Caco-2 (cell line): ENCODE results near the gene GASK1A. TPM values are rescaled to one million over a fixed set of nuclear protein-coding genes. Genes with fewer than 3 reads are reported as not detected.

Experiments
- BruUV-seq: library from RNA; stranded (reverse); fragments of 400-500 nt; replicated peaks from 2 replicates; lab custom pipeline; 2021; lab: Mats Ljungman, UMichigan
- CTCF ChIA-PET: fragments of 300-600 bp; sonication (Branson Sonifier 250); formaldehyde crosslinking; loops from one replicate; lab custom pipeline; 2022; ENCODE audit warnings: antibody characterized with exemption; lab: Charles Lee
- POLR2A ChIA-PET: fragments of 300-600 bp; sonication (Branson Sonifier 250); formaldehyde crosslinking; loops from one replicate; lab custom pipeline; 2022; ENCODE audit warnings: antibody characterized with exemption; lab: Charles Lee
- DNase-seq, 2 experiments: peaks; one replicate each; pipeline versions ENCODE4 v3.0.0 to v3.0.0-alpha.2; 2020 to 2022
- H3K27me3 ChIP-seq: replicated peaks from 2 replicates; pipeline ENCODE4 v1.6.0; 2011; ENCODE audit warnings: low read length; ENCODE audit not compliant: control insufficient read depth, insufficient read depth
- H3K36me3 ChIP-seq: 2 replicates; pipeline ENCODE4 v1.5.1; 2011; ENCODE audit warnings: low read length; ENCODE audit not compliant: control insufficient read depth, insufficient read depth
- H3K4me1 ChIP-seq: fragments of 250-450 bp; sonication (Bioruptor Pico); 2 replicates; pipeline ENCODE4 v1.5.1; 2020; ENCODE audit warnings: mild to moderate bottlenecking
- H3K4me3 ChIP-seq: 2 replicates; pipeline ENCODE4 v1.5.1; 2011; ENCODE audit warnings: low read depth, mild to moderate bottlenecking, control low read depth, low read length
- H3K9me3 ChIP-seq: fragments of 250-450 bp; sonication (Bioruptor Pico); 2 replicates; pipeline ENCODE4 v1.5.1; 2020; ENCODE audit warnings: mild to moderate bottlenecking, moderate library complexity
- H3K27ac Mint-ChIP-seq: one replicate; pipeline ENCODE4 v1.8.0; 2022; ENCODE audit warnings: mixed read lengths; ENCODE audit not compliant: unreplicated experiment
- H3K27me3 Mint-ChIP-seq: one replicate; pipeline ENCODE4 v1.8.0; 2022; ENCODE audit warnings: mixed read lengths; ENCODE audit not compliant: insufficient read depth, unreplicated experiment
- H3K36me3 Mint-ChIP-seq: one replicate; pipeline ENCODE4 v1.8.0; 2022; ENCODE audit warnings: mild to moderate bottlenecking, mixed read lengths; ENCODE audit not compliant: insufficient read depth, unreplicated experiment
- H3K4me1 Mint-ChIP-seq: one replicate; pipeline ENCODE4 v1.8.0; 2022; ENCODE audit warnings: low read depth, mixed read lengths; ENCODE audit not compliant: unreplicated experiment
- H3K4me3 Mint-ChIP-seq: one replicate; pipeline ENCODE4 v1.8.0; 2022; ENCODE audit warnings: mild to moderate bottlenecking, moderate library complexity, mixed read lengths; ENCODE audit not compliant: unreplicated experiment
- H3K9me3 Mint-ChIP-seq: one replicate; pipeline ENCODE4 v1.8.0; 2022; ENCODE audit warnings: mixed read lengths; ENCODE audit not compliant: unreplicated experiment
- CTCF ChIP-seq, 2 experiments: fragments of 200-600 bp in 1 of 2; IDR thresholded peaks; 1 replicate in 1 of 2; 2 replicates in 1 of 2; pipeline versions ENCODE4 v1.5.1 to v1.8.0; 2011 to 2022; ENCODE audit warnings: antibody characterized with exemption in 1 of 2, control low read depth in 1 of 2, inconsistent platforms in 1 of 2, low read depth in 1 of 2, low read length in 1 of 2, mild to moderate bottlenecking in 1 of 2, moderate library complexity in 1 of 2; ENCODE audit not compliant: insufficient read depth in 1 of 2, severe bottlenecking in 1 of 2, unreplicated experiment in 1 of 2
- intact Hi-C: fragments of 100-400 bp; cut with micrococcal nuclease; formaldehyde crosslinking; loops from one replicate; pipeline ENCODE4 v1.10.0; 2022; ENCODE audit not compliant: unreplicated experiment
- total RNA-seq: library from RNA; stranded (reverse); gene quantifications from 2 replicates; pipeline ENCODE4 v1.2.3, GENCODE V29; 2022

The GASK1A gene
- total RNA-seq, 1 experiment from 2014 or later: 0.16 TPM

GRCh38 chr3:43021186-43021585 is 42.1 kb downstream of the GASK1A start:
- no TSS peak for BruUV-seq
- Mint-ChIP-seq H3K27ac (no peak overlapping the region), H3K36me3 (no peaks in the 10 kb centered on the region), H3K9me3 (no peaks in the 10 kb centered on the region), H3K27me3 (no peaks in the 10 kb centered on the region), H3K4me1 (peaks cover 6% of the 10 kb centered on the region), H3K4me3 (no peak overlapping the region)
- Histone ChIP-seq H3K4me1 (no peaks in the 10 kb centered on the region), H3K27me3 (no peaks in the 10 kb centered on the region), H3K36me3 (no peaks in the 10 kb centered on the region), H3K4me3 (no peak overlapping the region), H3K9me3 (no peaks in the 10 kb centered on the region)
- CTCF ChIA-PET: no interaction called here
- TF ChIP-seq CTCF (IDR thresholded peaks at IDR 0.05; ENCODE audit: insufficient read depth in 1 of 2, low read depth in 1 of 2, low read length in 1 of 2, severe bottlenecking in 1 of 2, unreplicated experiment in 1 of 2): no peak
- intact Hi-C loops: no loop called here
- POLR2A ChIA-PET: no interaction called here
- DNase-seq: no peak

- no peaks in the 10 kb centered on the region for H3K9me3 ChIP-seq
- intact Hi-C loops: no loop called here
- H3K4me1 Mint-ChIP-seq: peaks cover 6% of the 10 kb centered on the region
- H3K36me3 ChIP-seq: no peaks in the 10 kb centered on the region
- DNase-seq: no peak
- H3K4me3 Mint-ChIP-seq: no peak overlapping the region
- no TSS peak for BruUV-seq
- H3K9me3 Mint-ChIP-seq: no peaks in the 10 kb centered on the region
- H3K4me1 ChIP-seq: no peaks in the 10 kb centered on the region
- no peaks in the 10 kb centered on the region for H3K27me3 ChIP-seq
- no peak overlapping the region for H3K4me3 ChIP-seq
- no peaks in the 10 kb centered on the region for H3K27me3 Mint-ChIP-seq
- POLR2A ChIA-PET: no interaction called here
- H3K27ac Mint-ChIP-seq: no peak overlapping the region
- no peaks in the 10 kb centered on the region for H3K36me3 Mint-ChIP-seq
- CTCF ChIA-PET: no interaction called here
- no peak for TF ChIP-seq CTCF (IDR thresholded peaks at IDR 0.05; ENCODE audit: insufficient read depth in 1 of 2, low read depth in 1 of 2, low read length in 1 of 2, severe bottlenecking in 1 of 2, unreplicated experiment in 1 of 2)
Observed at GRCh38 chr3:43022121-43022520, 43.0 kb downstream of the GASK1A start.

- H3K4me3 ChIP-seq: no peak overlapping the region
- no peaks in the 10 kb centered on the region for H3K36me3 ChIP-seq
- Mint-ChIP-seq H3K27me3 (no peaks in the 10 kb centered on the region), H3K36me3 (no peaks in the 10 kb centered on the region), H3K9me3 (no peaks in the 10 kb centered on the region), H3K27ac (no peak overlapping the region), H3K4me3 (no peak overlapping the region), H3K4me1 (peaks cover 6% of the 10 kb centered on the region)
- intact Hi-C loops: no loop called here
- no peak for TF ChIP-seq CTCF (IDR thresholded peaks at IDR 0.05; ENCODE audit: insufficient read depth in 1 of 2, low read depth in 1 of 2, low read length in 1 of 2, severe bottlenecking in 1 of 2, unreplicated experiment in 1 of 2)
- BruUV-seq: no TSS peak
- POLR2A ChIA-PET: no interaction called here
- H3K27me3 ChIP-seq: no peaks in the 10 kb centered on the region
- no peak for DNase-seq
- H3K4me1 ChIP-seq: peaks cover 3% of the 10 kb centered on the region
- CTCF ChIA-PET: no interaction called here
- H3K9me3 ChIP-seq: no peaks in the 10 kb centered on the region
Observed at GRCh38 chr3:43023066-43023465, 44.0 kb downstream of the GASK1A start.
